Measurements from ENCODE around the gene MLLT3.

DNA sequence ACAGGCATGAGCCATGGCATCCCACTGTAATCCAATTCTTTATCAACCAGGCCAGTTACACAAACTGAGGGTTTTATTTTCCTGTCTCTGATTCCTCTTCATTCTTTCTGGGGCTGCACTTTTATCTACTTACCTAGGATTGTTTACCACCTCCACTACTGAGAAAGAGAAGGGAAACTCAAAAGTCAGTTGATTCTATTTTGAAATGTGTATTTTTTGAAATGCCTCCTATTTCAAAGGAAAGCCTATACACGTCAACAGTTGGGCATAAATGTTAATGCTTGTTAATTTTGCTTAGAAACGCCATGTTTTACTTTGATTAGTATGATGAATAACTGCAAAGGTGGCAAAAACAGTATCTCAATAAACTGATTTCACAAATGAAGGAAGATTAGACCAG lies 92.5 kb downstream of the MLLT3 start:
- TF ChIP-seq, protein P1, sequence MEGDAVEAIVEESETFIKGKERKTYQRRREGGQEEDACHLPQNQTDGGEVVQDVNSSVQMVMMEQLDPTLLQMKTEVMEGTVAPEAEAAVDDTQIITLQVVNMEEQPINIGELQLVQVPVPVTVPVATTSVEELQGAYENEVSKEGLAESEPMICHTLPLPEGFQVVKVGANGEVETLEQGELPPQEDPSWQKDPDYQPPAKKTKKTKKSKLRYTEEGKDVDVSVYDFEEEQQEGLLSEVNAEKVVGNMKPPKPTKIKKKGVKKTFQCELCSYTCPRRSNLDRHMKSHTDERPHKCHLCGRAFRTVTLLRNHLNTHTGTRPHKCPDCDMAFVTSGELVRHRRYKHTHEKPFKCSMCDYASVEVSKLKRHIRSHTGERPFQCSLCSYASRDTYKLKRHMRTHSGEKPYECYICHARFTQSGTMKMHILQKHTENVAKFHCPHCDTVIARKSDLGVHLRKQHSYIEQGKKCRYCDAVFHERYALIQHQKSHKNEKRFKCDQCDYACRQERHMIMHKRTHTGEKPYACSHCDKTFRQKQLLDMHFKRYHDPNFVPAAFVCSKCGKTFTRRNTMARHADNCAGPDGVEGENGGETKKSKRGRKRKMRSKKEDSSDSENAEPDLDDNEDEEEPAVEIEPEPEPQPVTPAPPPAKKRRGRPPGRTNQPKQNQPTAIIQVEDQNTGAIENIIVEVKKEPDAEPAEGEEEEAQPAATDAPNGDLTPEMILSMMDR (IDR thresholded peaks at IDR 0.05) = no peak
- TF ChIP-seq POLR2A (IDR thresholded peaks at IDR 0.05) = no peak

Data from thyroid gland (tissue), 4 donors.